Right lobe of liver (tissue), 6 donors: ENCODE measurements around the gene MDFIC2. TPM values are rescaled to one million over a fixed set of nuclear protein-coding genes. Genes with fewer than 3 reads are reported as not detected.
"Not testable (repeated sequence)": the region's sequence is repeated elsewhere in the genome, so short reads cannot be mapped to it uniquely, and the experiment has no call there.

Source experiments
- ATAC-seq, 4 donors: fragments of 200-7000 bp; cut with Tn5 transposase; one replicate each; pipeline ENCODE4 v1.9.1; 2020; ENCODE audit warnings: mild to moderate bottlenecking in 4 of 4, moderate library complexity in 4 of 4
- DNase-seq, 3 donors: peaks; one replicate each; pipeline ENCODE4 v3.0.0-alpha.2; 2020
- H3K27ac ChIP-seq, 3 donors: fragments of 200-600 bp; one replicate each; pipeline ENCODE4 v1.8.0; 2022
- H3K27me3 ChIP-seq, 2 donors: fragments of 200-600 bp; one replicate each; pipeline ENCODE4 v1.8.0; 2022
- H3K36me3 ChIP-seq, 4 donors: fragments of 200-600 bp; sonication (generic) in 1 of 4; one replicate each; pipeline versions ENCODE4 v1.5.1 to v1.8.0; 2017 to 2022; ENCODE audit warnings: control low read depth in 1 of 4
- H3K4me1 ChIP-seq, 4 donors: fragments of 200-600 bp; sonication (generic) in 1 of 4; one replicate each; pipeline versions ENCODE4 v1.5.1 to v1.8.0; 2017 to 2022; ENCODE audit warnings: control low read depth in 1 of 4
- H3K4me3 ChIP-seq, 3 donors: fragments of 200-600 bp; one replicate each; pipeline ENCODE4 v1.8.0; 2022
- H3K9me3 ChIP-seq, 4 donors: fragments of 200-600 bp; sonication (generic) in 1 of 4; one replicate each; pipeline versions ENCODE4 v1.5.1 to v1.8.0; 2017 to 2022; ENCODE audit warnings: control low read depth in 1 of 4
- POLR2A ChIP-seq: fragments of 450-650 bp; IDR thresholded peaks from one replicate; pipeline ENCODE4 v1.6.1; 2017; ENCODE audit warnings: antibody characterized with exemption, mild to moderate bottlenecking
- whole genome bisulfite sequencing: methylation state at CpG from one replicate; pipeline ENCODE4 v1.1.6; 2018; ENCODE audit warnings: low coverage, low lambda C conversion rate; ENCODE audit not compliant: insufficient coverage; ENCODE audit errors: missing lambda C conversion rate; 5-methylcytosine and 5-hydroxymethylcytosine counted together
- intact Hi-C, 2 donors: fragments of 100-400 bp; cut with DNase I; formaldehyde crosslinking; loops; one replicate each; pipeline versions ENCODE4 v1.11.2 to v1.14.1; 2022
- total RNA-seq, 6 experiments: library from RNA; depleted of rRNA in 2 of 6; stranded (reverse); fragments of >200 nt in 2 of 6; fragmentation: NEBNext Ultra II Directional in 3 of 6; extraction: Animal tissue kit (Norgen Biotek cat#: 25700) in 3 of 6; gene quantifications; one replicate each; pipeline versions ENCODE4 v1.1.0 to v1.2.4, GENCODE V29; 2016 to 2023
- TF ChIP-seq, protein P1 (sequence below), 4 donors: fragments of 200-600 bp in 3 of 4; fragments of 450-650 bp in 1 of 4; IDR thresholded peaks; one replicate each; pipeline versions ENCODE4 v1.5.1 to v1.8.0; 2016 to 2022; ENCODE audit warnings: antibody characterized with exemption in 4 of 4, mild to moderate bottlenecking in 2 of 4
- donor health status: DM: no; HTN: yes; CAD: no.
- donor health status: DM: no; HTN: no; CAD: no.
- donor health status: DM: no; HTN: no; CAD: no.
- donor health status: DM: no; HTN: yes; CAD: no.
- donor health status: DM: no; HTN: yes; CAD: no.

Gene MDFIC2
- total RNA-seq, 6 experiments from 2014 or later = not detected

- no peaks in the 10 kb centered on the region for H3K4me1 ChIP-seq
- no peak overlapping the region for H3K27ac ChIP-seq
- no peak overlapping the region for H3K4me3 ChIP-seq
- no peaks in the 10 kb centered on the region for H3K27me3 ChIP-seq
- no peaks in the 10 kb centered on the region for H3K9me3 ChIP-seq
- ATAC-seq (no peak), DNase-seq (no peak)
- TF ChIP-seq, protein P1, sequence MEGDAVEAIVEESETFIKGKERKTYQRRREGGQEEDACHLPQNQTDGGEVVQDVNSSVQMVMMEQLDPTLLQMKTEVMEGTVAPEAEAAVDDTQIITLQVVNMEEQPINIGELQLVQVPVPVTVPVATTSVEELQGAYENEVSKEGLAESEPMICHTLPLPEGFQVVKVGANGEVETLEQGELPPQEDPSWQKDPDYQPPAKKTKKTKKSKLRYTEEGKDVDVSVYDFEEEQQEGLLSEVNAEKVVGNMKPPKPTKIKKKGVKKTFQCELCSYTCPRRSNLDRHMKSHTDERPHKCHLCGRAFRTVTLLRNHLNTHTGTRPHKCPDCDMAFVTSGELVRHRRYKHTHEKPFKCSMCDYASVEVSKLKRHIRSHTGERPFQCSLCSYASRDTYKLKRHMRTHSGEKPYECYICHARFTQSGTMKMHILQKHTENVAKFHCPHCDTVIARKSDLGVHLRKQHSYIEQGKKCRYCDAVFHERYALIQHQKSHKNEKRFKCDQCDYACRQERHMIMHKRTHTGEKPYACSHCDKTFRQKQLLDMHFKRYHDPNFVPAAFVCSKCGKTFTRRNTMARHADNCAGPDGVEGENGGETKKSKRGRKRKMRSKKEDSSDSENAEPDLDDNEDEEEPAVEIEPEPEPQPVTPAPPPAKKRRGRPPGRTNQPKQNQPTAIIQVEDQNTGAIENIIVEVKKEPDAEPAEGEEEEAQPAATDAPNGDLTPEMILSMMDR (IDR thresholded peaks at IDR 0.05) = no peak
- no peak for TF ChIP-seq POLR2A
- no peaks in the 10 kb centered on the region for H3K36me3 ChIP-seq
- intact Hi-C loops = loop anchor here in 1 of 2 donors (10.0 kb wide), 1 partner anchor 227 kb away; no protein-coding TSS in a partner anchor
Observed at GRCh38 chr3:70352215-70352614, 39.8 kb upstream of the MDFIC2 start.

- WGBS = 30% methylated on average over 1 of the region's 1 CpG
- intact Hi-C loops = no loop called here
Observed at GRCh38 chr3:70342149-70342548, 29.7 kb upstream of the MDFIC2 start.

DNA sequence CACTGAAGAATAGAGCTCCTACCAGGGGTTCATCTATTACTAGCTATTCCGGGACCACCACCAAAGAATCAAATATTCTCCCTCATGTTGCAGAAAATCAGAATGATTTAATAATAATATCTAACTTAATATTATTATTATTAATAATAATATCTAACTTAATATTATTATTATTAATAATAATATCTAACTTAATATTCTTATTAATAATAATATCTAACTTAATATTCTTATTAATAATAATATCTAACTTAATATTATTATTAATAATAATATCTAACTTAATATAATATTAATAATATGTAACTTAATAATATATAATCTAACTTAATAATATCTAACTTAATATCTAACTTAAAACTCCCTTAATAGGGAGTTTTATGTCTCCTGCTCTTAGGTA is 24.4 kb upstream of the MDFIC2 start:
- H3K9me3 ChIP-seq, H3K36me3 ChIP-seq, H3K4me1 ChIP-seq, H3K27me3 ChIP-seq, DNase-seq, H3K4me3 ChIP-seq, intact Hi-C loops, ATAC-seq, H3K27ac ChIP-seq: not testable (repeated sequence)
- 90% methylated on average over 1 of the region's 1 CpG for WGBS

More at GRCh38 chr3:70342149-70342548, 29.7 kb upstream of the MDFIC2 start:
- TF ChIP-seq POLR2A = no peak
- TF ChIP-seq, protein P1 (IDR thresholded peaks at IDR 0.05) = no peak
- Histone ChIP-seq H3K9me3 (no peaks in the 10 kb centered on the region), H3K27ac (no peak overlapping the region), H3K4me1 (no peaks in the 10 kb centered on the region), H3K36me3 (no peaks in the 10 kb centered on the region), H3K4me3 (no peak overlapping the region), H3K27me3 (no peaks in the 10 kb centered on the region)
- ATAC-seq = no peak
- no peak for DNase-seq

DNA sequence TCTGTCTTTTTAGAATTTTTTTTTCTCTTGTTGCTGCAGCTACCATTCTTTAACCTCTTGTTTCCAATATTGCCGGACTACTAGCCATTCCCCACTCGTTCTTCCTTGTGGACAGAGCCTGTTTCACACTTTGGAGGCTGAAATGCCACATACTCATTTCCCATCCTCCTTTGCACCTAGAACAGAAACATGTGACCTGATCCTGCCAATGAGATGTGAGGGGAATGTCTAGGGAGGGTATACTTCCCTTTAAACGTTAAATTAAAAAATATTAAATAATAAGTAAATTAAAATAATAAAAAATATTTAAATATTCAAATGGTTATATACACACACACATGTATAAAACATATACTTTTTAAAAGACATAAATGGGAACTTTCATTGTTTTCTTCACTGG is 20.6 kb upstream of the MDFIC2 start:
- Histone ChIP-seq H3K4me3 (no peak overlapping the region), H3K27me3 (no peaks in the 10 kb centered on the region), H3K9me3 (no peaks in the 10 kb centered on the region), H3K36me3 (no peaks in the 10 kb centered on the region), H3K27ac (no peak overlapping the region), H3K4me1 (no peaks in the 10 kb centered on the region)
- DNase-seq (no peak), ATAC-seq (no peak)
- intact Hi-C loops = no loop called here
- WGBS = 67% methylated on average over 3 of the region's 3 CpGs
- TF ChIP-seq POLR2A = no peak
- TF ChIP-seq, protein P1 (IDR thresholded peaks at IDR 0.05) = no peak

DNA sequence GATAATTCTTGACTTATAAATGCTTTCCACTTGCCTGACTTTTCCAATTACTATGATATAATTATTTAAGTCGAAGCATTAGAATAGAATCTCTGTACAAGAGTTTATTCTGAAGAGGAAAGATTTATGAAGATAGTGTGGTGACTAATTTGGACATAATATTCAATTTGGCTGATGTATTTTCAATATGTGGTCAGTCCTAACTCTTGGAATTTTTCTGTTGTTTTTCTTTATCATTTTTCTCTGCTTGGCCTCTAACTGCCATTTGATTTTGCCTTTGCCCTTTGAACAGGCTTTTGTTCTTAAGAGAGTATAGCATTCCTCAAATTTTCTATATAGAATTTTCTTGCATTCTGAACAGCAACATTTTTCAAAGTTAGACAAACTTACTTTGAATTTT is 2.6 kb upstream of the MDFIC2 start:
- H3K27me3 ChIP-seq = no peaks in the 10 kb centered on the region
- H3K4me3 ChIP-seq = no peak overlapping the region
- ATAC-seq (no peak), DNase-seq (no peak)
- H3K9me3 ChIP-seq = no peaks in the 10 kb centered on the region
- no peaks in the 10 kb centered on the region for H3K4me1 ChIP-seq
- 27% methylated on average over 1 of the region's 1 CpG for WGBS
- H3K36me3 ChIP-seq = no peaks in the 10 kb centered on the region
- intact Hi-C loops = no loop called here
- no peak overlapping the region for H3K27ac ChIP-seq
- TF ChIP-seq, protein P1 (IDR thresholded peaks at IDR 0.05) = no peak
- TF ChIP-seq POLR2A = no peak
